SK-N-MC (cell line): ENCODE data around the gene WDR33.

Experiments used
- EZH2 ChIP-seq: fragments of 200-600 bp; sonication (generic); IDR thresholded peaks from one replicate; pipeline ENCODE4 v1.6.1; 2017; ENCODE audit warnings: antibody characterized with exemption
- FOXP2 ChIP-seq: optimal IDR thresholded peaks from 2 replicates; pipeline ENCODE3; 2011; ENCODE audit warnings: mild to moderate bottlenecking, moderate library complexity; ENCODE audit not compliant: insufficient read depth; ENCODE audit errors: extremely low read length, control extremely low read depth
- POLR2AphosphoS5 ChIP-seq: IDR thresholded peaks from 2 replicates; pipeline ENCODE4 v1.6.1; 2012; ENCODE audit warnings: mild to moderate bottlenecking, low read depth, low read length, borderline replicate concordance

DNA sequence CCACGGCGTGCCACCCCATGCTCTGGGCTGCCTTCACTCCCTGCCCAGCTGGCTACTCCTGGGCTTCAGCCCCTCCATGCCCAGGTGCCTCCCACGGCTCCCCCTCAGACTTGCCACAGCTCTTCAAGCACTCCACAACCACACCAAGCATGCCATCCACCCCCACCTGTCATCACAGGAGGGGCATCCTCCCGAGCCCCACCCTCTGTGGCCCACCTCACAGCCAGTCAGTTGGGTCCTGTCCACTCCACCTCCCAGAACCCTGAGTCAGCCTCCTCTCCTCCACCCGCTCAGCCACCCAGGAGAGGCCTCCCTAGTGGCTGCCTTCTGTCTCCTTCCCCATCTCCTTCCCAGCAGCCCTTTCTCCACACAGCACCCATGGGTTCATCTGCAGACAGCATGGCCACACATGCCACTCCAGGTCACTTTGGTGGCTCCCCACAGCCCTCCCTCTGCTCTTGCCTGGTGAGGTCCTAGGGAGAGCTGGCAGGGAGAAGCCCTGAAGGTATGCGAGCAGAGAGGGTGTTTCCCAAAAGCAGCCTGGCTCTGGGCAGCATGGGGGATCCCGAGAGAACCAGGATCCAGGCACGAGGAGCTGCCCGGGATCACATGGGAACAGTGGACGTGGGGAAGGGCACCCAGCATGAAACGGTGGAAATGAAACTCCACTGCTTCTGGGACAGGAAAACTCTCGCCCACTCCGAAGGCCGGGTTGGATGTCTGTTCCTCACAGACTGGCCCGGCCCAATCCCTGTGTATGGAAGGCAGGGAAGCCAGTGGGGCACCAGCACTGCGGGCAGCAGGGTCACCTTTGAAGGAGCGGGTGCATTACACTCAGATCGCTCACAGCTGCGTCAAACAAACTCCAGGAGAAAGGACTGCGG, 138.4 kb downstream of the WDR33 start:
- TF ChIP-seq POLR2AphosphoS5 = no peak
- no peak for TF ChIP-seq EZH2
- no peak for TF ChIP-seq FOXP2
